Stomach (tissue), 19 donors: Measurements from ENCODE around the gene ARL16. TPM values are rescaled to one million over a fixed set of nuclear protein-coding genes. Genes with fewer than 3 reads are reported as not detected.
A peak's percentile ranks its signal among the peaks of the same experiment; 100 is the strongest.

Source experiments
- DNase-seq, 2 donors: peaks; one replicate each; pipeline versions ENCODE4 v3.0.0 to v3.0.0-alpha.2; 2013 to 2019
- H3K27ac ChIP-seq, 5 donors: fragments of 200-600 bp in 4 of 5; sonication (generic) in 4 of 5; one replicate each; pipeline ENCODE4 v1.5.1; 2013 to 2019; ENCODE audit warnings: mild to moderate bottlenecking in 1 of 5, moderate library complexity in 1 of 5
- H3K27me3 ChIP-seq, 3 donors: fragments of 200-600 bp; sonication (generic); one replicate each; pipeline ENCODE4 v1.5.1; 2017 to 2019; ENCODE audit warnings: mixed run types in 1 of 3
- H3K36me3 ChIP-seq, 4 donors: fragments of 200-600 bp; sonication (generic); 1 replicate in 3 of 4; 2 replicates in 1 of 4; pipeline ENCODE4 v1.5.1; 2016 to 2019
- H3K4me1 ChIP-seq, 4 donors: fragments of 200-600 bp; sonication (generic); one replicate each; pipeline ENCODE4 v1.5.1; 2016 to 2019
- H3K4me3 ChIP-seq, 4 donors: fragments of 200-600 bp; sonication (generic) in 3 of 4; one replicate each; pipeline ENCODE4 v1.5.1; 2016 to 2019; ENCODE audit warnings: mild to moderate bottlenecking in 1 of 4
- H3K9me3 ChIP-seq, 4 donors: fragments of 200-600 bp; sonication (generic); one replicate each; pipeline ENCODE4 v1.5.1; 2016 to 2019
- CTCF ChIP-seq, 7 experiments: fragments of 450-650 bp in 4 of 7; fragments of 200-600 bp in 3 of 7; sonication (generic) in 3 of 7; IDR thresholded peaks; one replicate each; pipeline ENCODE4 v1.5.1; 2016 to 2019; ENCODE audit warnings: antibody characterized with exemption in 7 of 7, control low read depth in 2 of 7, mild to moderate bottlenecking in 1 of 7
- EP300 ChIP-seq: sonication (generic); formaldehyde crosslinking; IDR thresholded peaks from one replicate; pipeline ENCODE4 v1.6.1; 2017; ENCODE audit warnings: antibody characterized with exemption
- POLR2A ChIP-seq, 4 donors: fragments of 450-650 bp; IDR thresholded peaks; one replicate each; pipeline ENCODE4 v1.6.1; 2016; ENCODE audit warnings: antibody characterized with exemption in 4 of 4, control low read depth in 2 of 4, mild to moderate bottlenecking in 1 of 4, moderate library complexity in 1 of 4
- POLR2AphosphoS5 ChIP-seq, 3 donors: sonication (generic); formaldehyde crosslinking; IDR thresholded peaks; one replicate each; pipeline ENCODE4 v1.6.1; 2016; ENCODE audit warnings: antibody characterized with exemption in 3 of 3
- WGBS, 5 donors: extraction: QIAGEN DNeasy Blood & Tissue Kit in 3 of 5; methylation state at CpG; one replicate each; pipeline versions ENCODE4 v1.1.5 to v1.1.7; 2013 to 2018; 5-methylcytosine and 5-hydroxymethylcytosine counted together
- intact Hi-C: fragments of 100-400 bp; cut with DNase I; formaldehyde crosslinking; loops from one replicate; pipeline ENCODE4 v1.15.1; 2023; ENCODE audit warnings: low total_unique reads
- long read RNA-seq, 10 donors: transcript quantifications; one replicate each; lab custom pipeline, GENCODE V29; 2026
- polyA plus RNA-seq, 3 donors: library from polyadenylated mRNA; stranded (reverse); fragments of 200-250 nt; gene quantifications; one replicate each; pipeline ENCODE4 v1.2.3, GENCODE V29; 2013
- total RNA-seq, 5 donors: library from RNA; depleted of rRNA; stranded (reverse); fragments of >200 nt; gene quantifications; one replicate each; pipeline versions ENCODE4 v1.1.0 to v1.2.3, GENCODE V29; 2014 to 2016
- donor health status: healthy with polysubstance abuse.
- donor health status: Bipolar disorder and iron deficiency.
- donor health status: healthy.

Gene ARL16, protein sequence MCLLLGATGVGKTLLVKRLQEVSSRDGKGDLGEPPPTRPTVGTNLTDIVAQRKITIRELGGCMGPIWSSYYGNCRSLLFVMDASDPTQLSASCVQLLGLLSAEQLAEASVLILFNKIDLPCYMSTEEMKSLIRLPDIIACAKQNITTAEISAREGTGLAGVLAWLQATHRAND
- total RNA-seq (100 to 1,000 TPM in 1 of 5 donors, 10 to 100 TPM in 3, 1 to 10 TPM in 1; 8.1 to 109 (median 25.7) TPM), polyA plus RNA-seq (10 to 100 TPM; 43.5 to 67.1 (median 55.6) TPM)
- long read RNA-seq, donor 1, partial matches to known transcripts: 0 of 4 reads
- long read RNA-seq, donor 1, other reads (novel, unspliced or antisense): 0 of 4 reads
- long read RNA-seq, donor 2, transcript ARL16-201 (5 exons, 1,227 nt): major isoform, 9 of 16 reads
- long read RNA-seq, donor 2, partial matches to known transcripts: 0 of 16 reads
- long read RNA-seq, donor 2, other reads (novel, unspliced or antisense): 0 of 16 reads
- long read RNA-seq, donor 3, transcript ARL16-201 (5 exons, 1,227 nt): major isoform, 7 of 12 reads
- long read RNA-seq, donor 3, partial matches to known transcripts: 0 of 12 reads
- long read RNA-seq, donor 3, other reads (novel, unspliced or antisense): 0 of 12 reads
- long read RNA-seq, donor 4, partial matches to known transcripts: 0 of 2 reads
- long read RNA-seq, donor 4, other reads (novel, unspliced or antisense): 0 of 2 reads
- long read RNA-seq, donor 5, transcript ARL16-201 (5 exons, 1,227 nt): major isoform, 10 of 14 reads
- long read RNA-seq, donor 5, partial matches to known transcripts: 0 of 14 reads
- long read RNA-seq, donor 5, other reads (novel, unspliced or antisense): 0 of 14 reads
- long read RNA-seq, donor 6, transcript ARL16-201 (5 exons, 1,227 nt): major isoform, 18 of 20 reads
- long read RNA-seq, donor 6, partial matches to known transcripts: 0 of 20 reads
- long read RNA-seq, donor 6, other reads (novel, unspliced or antisense): 0 of 20 reads
- long read RNA-seq, donor 7, transcript ARL16-201 (5 exons, 1,227 nt): major isoform, 6 of 36 reads
- long read RNA-seq, donor 7, partial matches to known transcripts: 27 of 36 reads
- long read RNA-seq, donor 7, other reads (novel, unspliced or antisense): 0 of 36 reads
- long read RNA-seq, donor 8, transcript ARL16-201 (5 exons, 1,227 nt): major isoform, 8 of 19 reads
- long read RNA-seq, donor 8, partial matches to known transcripts: 9 of 19 reads
- long read RNA-seq, donor 8, other reads (novel, unspliced or antisense): 0 of 19 reads
- long read RNA-seq, donor 9, transcript ARL16-201 (5 exons, 1,227 nt): major isoform, 8 of 11 reads
- long read RNA-seq, donor 9, partial matches to known transcripts: 0 of 11 reads
- long read RNA-seq, donor 9, other reads (novel, unspliced or antisense): 0 of 11 reads
- long read RNA-seq, donor 10, partial matches to known transcripts: 0 of 6 reads
- long read RNA-seq, donor 10, other reads (novel, unspliced or antisense): 0 of 6 reads

- intact Hi-C loops: no loop called here
- no peaks in the 10 kb centered on the region for H3K27me3 ChIP-seq
- H3K4me3 ChIP-seq: peak within 1 kb of the TSS; percentile 87 to 100 (median 96)
- 1% methylated on average over 19 to 112 of the region's 112 CpGs for WGBS, 5 donors
- TF ChIP-seq POLR2A (IDR thresholded peaks at IDR 0.05) (peak in 1 of 4 donors; percentile 22), CTCF (IDR thresholded peaks at IDR 0.05) (no peak), POLR2AphosphoS5 (IDR thresholded peaks at IDR 0.05) (peak; percentile 52 to 93 (median 77))
- no peaks in the 10 kb centered on the region for H3K9me3 ChIP-seq
- H3K4me1 ChIP-seq: peaks cover 27 to 44% (median 37%) of the 10 kb centered on the region in 4 donors
- DNase-seq: peak; percentile 99 to 100
- peak within 1 kb of the TSS; percentile 83 to 93 (median 87) for H3K27ac ChIP-seq
- peaks cover 27 to 58% (median 50%) of the 10 kb centered on the region in 4 donors for H3K36me3 ChIP-seq
Measured at GRCh38 chr17:81683584-81684441, at the start of gene ARL16, which contains the start of gene HGS. Gene ARL16 (minus strand): TSS chr17:81683797. CDS start chr17:81683753, 44 bp downstream. Gene HGS (plus strand): TSS chr17:81684011. CDS start chr17:81684067, 56 bp downstream.

GRCh38 chr17:81727324-81728031 lies 43.9 kb upstream of the ARL16 start:
- Histone ChIP-seq H3K9me3 (no peaks in the 10 kb centered on the region), H3K4me1 (peaks cover 16 to 46% (median 24%) of the 10 kb centered on the region in 4 donors), H3K27me3 (peaks cover 0 to 56% (median 0%) of the 10 kb centered on the region in 3 donors), H3K36me3 (no peaks in the 10 kb centered on the region), H3K4me3 (no peak overlapping the region), H3K27ac (peak overlapping the region; percentile 28 to 77 (median 64))
- peak; percentile 59 to 88 for DNase-seq
- intact Hi-C loops: no loop called here
- WGBS, 5 donors: 36 to 68% (median 46%) methylated on average over 23 of the region's 23 CpGs
- TF ChIP-seq EP300 (no peak), POLR2AphosphoS5 (IDR thresholded peaks at IDR 0.05) (peak in 2 of 3 donors; percentile 28 to 41)

DNA sequence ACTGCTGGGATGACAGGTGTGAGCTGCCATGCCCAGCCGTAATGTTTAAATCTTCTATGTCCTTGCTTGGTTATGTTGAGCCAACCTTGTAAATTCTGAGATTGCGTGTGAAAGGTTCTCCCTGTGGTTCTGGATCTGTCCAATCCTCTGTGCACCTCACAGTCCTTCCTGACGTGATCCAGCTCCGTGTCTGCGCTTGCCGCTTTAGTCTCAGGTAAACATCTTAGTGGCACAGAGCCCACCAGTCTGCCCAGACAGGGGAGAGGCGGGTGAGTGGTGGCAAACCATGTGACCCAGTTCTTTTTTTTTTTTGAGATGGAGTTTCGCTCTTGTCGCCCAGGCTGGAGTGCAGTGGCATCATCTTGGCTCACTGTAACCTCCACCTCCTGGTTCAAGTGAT lies 42.4 kb upstream of the ARL16 start:
- Histone ChIP-seq H3K27me3 (peaks cover 0 to 44% (median 0%) of the 10 kb centered on the region in 3 donors), H3K27ac (peak overlapping the region in 3 of 5 donors; percentile 53 to 73 (median 65)), H3K36me3 (no peaks in the 10 kb centered on the region), H3K4me1 (peaks cover 16 to 49% (median 34%) of the 10 kb centered on the region in 4 donors), H3K9me3 (no peaks in the 10 kb centered on the region), H3K4me3 (no peak overlapping the region)
- intact Hi-C loops: no loop called here
- 26 to 45% (median 30%) methylated on average over 9 of the region's 9 CpGs for WGBS, 5 donors
- peak in 1 of 2 donors; percentile 83 for DNase-seq
- TF ChIP-seq EP300 (no peak), POLR2AphosphoS5 (IDR thresholded peaks at IDR 0.05) (peak in 1 of 3 donors; percentile 15)

- no peaks in the 10 kb centered on the region for H3K9me3 ChIP-seq
- TF ChIP-seq POLR2A (IDR thresholded peaks at IDR 0.05) (no peak), POLR2AphosphoS5 (IDR thresholded peaks at IDR 0.05) (no peak), EP300 (no peak), CTCF (IDR thresholded peaks at IDR 0.05) (no peak)
- no peak for DNase-seq
- H3K4me3 ChIP-seq: no peak overlapping the region
- H3K4me1 ChIP-seq: peaks cover 16 to 45% (median 32%) of the 10 kb centered on the region in 4 donors
- intact Hi-C loops: no loop called here
- WGBS, 5 donors: 82 to 89% (median 83%) methylated on average over 7 to 9 of the region's 9 CpGs
- peak overlapping the region in 3 of 5 donors; percentile 53 to 73 (median 65) for H3K27ac ChIP-seq
- H3K27me3 ChIP-seq: peaks cover 0 to 41% (median 0%) of the 10 kb centered on the region in 3 donors
- H3K36me3 ChIP-seq: peaks cover 0 to 3% (median 2%) of the 10 kb centered on the region in 4 donors
Measured at GRCh38 chr17:81725439-81725838, 41.8 kb upstream of the ARL16 start.
